K562 (cell line): ENCODE measurements around the gene VEGFA. TPM values are rescaled to one million over a fixed set of nuclear protein-coding genes. Genes with fewer than 3 reads are reported as not detected.

Experiments
- CHD7 ChIP-seq: fragments of 200-600 bp; sonication (generic); IDR thresholded peaks from one replicate; pipeline ENCODE4 v1.6.1; 2012; ENCODE audit warnings: mild to moderate bottlenecking, low read depth, low read length, inconsistent platforms
- ERF ChIP-seq: fragments of 450-650 bp; formaldehyde crosslinking; IDR thresholded peaks from 2 replicates; pipeline ENCODE4 v1.4.0; 2020; ENCODE audit warnings: mild to moderate bottlenecking, mixed read lengths
- ETV6 ChIP-seq, 3 experiments: fragments of 150-350 bp in 1 of 3; sonication (generic) in 1 of 3; formaldehyde crosslinking in 1 of 3; IDR thresholded peaks; 2 replicates each; pipeline versions ENCODE4 v1.6.1 to v1.8.0; 2014 to 2022; ENCODE audit warnings: borderline replicate concordance in 2 of 3, low read depth in 2 of 3, antibody characterized with exemption in 1 of 3, low read length in 1 of 3, mild to moderate bottlenecking in 1 of 3, missing genetic modification reagents in 1 of 3
- FOXO4 ChIP-seq: fragments of 450-650 bp; formaldehyde crosslinking; IDR thresholded peaks from 2 replicates; pipeline ENCODE4 v1.4.0; 2020; ENCODE audit warnings: mild to moderate bottlenecking, moderate library complexity
- IFI16 ChIP-seq: fragments of 250-450 bp; sonication (Bioruptor Pico); IDR thresholded peaks from 2 replicates; pipeline ENCODE4 v2.1.2; 2022; ENCODE audit warnings: mild to moderate bottlenecking, inconsistent platforms
- ILF3 ChIP-seq: fragments of 450-650 bp; IDR thresholded peaks from 2 replicates; pipeline ENCODE4 v1.6.1; 2018; ENCODE audit warnings: antibody characterized with exemption, mild to moderate bottlenecking, moderate library complexity, borderline replicate concordance
- ILK ChIP-seq: fragments of 450-650 bp; IDR thresholded peaks from 2 replicates; pipeline ENCODE4 v1.6.1; 2016; ENCODE audit warnings: missing genetic modification characterization, low read depth, mild to moderate bottlenecking, missing compliant biosample characterization, moderate library complexity, borderline replicate concordance
- NFE2 ChIP-seq: IDR thresholded peaks from 2 replicates; pipeline ENCODE4 v1.6.1; 2014; ENCODE audit warnings: antibody characterized with exemption, low read depth
- PHF21A ChIP-seq: fragments of 450-650 bp; IDR thresholded peaks from 2 replicates; pipeline ENCODE4 v1.6.1; 2017; ENCODE audit warnings: low read depth, borderline replicate concordance
- RCOR1 ChIP-seq, 2 experiments: IDR thresholded peaks; 2 replicates each; pipeline ENCODE4 v1.6.1; 2012; ENCODE audit warnings: low read depth in 2 of 2, low read length in 2 of 2, borderline replicate concordance in 1 of 2, improper control_type of control experiment in 1 of 2
- SMARCB1 ChIP-seq: IDR thresholded peaks from 2 replicates; pipeline ENCODE4 v1.6.1; 2011; ENCODE audit warnings: improper control_type of control experiment, low read depth; ENCODE audit not compliant: insufficient read length
- SRSF9 ChIP-seq: fragments of 200-400 bp; formaldehyde crosslinking; IDR thresholded peaks from 2 replicates; pipeline ENCODE4 v1.6.1; 2017; ENCODE audit warnings: low read depth, low read length, borderline replicate concordance
- ZNF263 ChIP-seq: sonication (generic); formaldehyde crosslinking; IDR thresholded peaks from 2 replicates; pipeline ENCODE4 v1.8.0; 2022; ENCODE audit warnings: mild to moderate bottlenecking, missing genetic modification reagents, borderline replicate concordance
- polyA plus RNA-seq, 8 experiments: library from polyadenylated mRNA; depleted of rRNA in 4 of 8; stranded (reverse) in 5 of 8; unstranded in 3 of 8; fragments of >200 nt; fragmentation: Nextera tagmentation in 2 of 8; fragmentation: Illumina TruSeq in 1 of 8; extraction: Ambion mirVana in 2 of 8; extraction: Trizol in 1 of 8; gene quantifications; 2 replicates each; pipeline versions ENCODE4 v1.2.1 to v1.2.3, GENCODE V29; 2011 to 2014; ENCODE audit warnings: inconsistent platforms in 1 of 8, missing spikeins in 1 of 8
- total RNA-seq, 7 experiments: library from RNA; depleted of rRNA in 6 of 7; stranded (reverse); fragments of >200 nt in 6 of 7; fragmentation: Illumina TruSeq in 2 of 7; extraction: Trizol in 2 of 7; gene quantifications; 2 replicates each; pipeline versions ENCODE4 v1.2.1 to v1.2.3, GENCODE V29; 2011 to 2021; ENCODE audit warnings: low replicate concordance in 1 of 7

The VEGFA gene
- total and polyA plus RNA-seq, 9 of the 15 experiments (the other 6 are each of a cell fraction or from before 2014, with no cell fraction given): 14.0 to 271 (median 124) TPM

DNA sequence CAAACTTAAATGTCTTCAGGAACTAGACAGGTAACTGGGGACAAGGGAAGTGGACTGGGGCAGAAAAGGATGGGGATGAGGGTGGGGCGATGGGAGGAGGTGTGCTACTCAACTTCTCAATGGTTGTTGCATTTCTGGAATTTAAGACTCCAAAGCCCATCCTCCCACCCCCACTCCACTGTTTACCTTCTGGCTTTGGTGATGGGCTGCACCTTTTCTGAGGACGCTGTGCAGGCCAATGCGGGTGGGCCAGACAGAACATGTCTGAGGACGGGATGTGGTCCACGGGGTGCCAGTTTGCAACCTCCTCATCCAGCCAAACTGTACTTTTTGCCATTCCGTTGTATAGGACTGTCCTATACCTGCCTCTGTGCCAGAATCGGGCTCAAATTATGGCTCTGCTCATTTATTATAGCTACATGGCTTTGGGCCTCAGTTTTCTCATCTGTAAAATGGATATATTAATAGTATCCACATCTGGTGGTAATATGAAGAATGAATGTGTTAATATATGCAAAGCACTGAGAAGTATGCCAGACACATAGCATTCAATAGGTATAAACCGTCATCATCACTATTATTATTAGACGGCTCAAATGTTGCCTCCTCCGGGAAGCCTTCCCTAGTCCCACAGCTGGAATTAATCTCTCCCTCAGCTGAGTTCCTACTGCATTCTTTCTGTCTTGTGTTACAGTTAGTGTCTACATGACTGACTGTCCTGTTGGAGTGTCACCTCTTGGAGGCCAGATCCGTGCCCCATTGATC, 31.0 kb upstream of the VEGFA start (continued):
- no peak for TF ChIP-seq CHD7
- TF ChIP-seq ETV6 (IDR thresholded peaks at IDR 0.05; ENCODE audit: borderline replicate concordance in 1 of 2, low read depth in 2 of 2, low read length in 1 of 2): no peak
- TF ChIP-seq ETV6 (CRISPR knock-in tag; IDR thresholded peaks at IDR 0.05; ENCODE audit: borderline replicate concordance): no peak
- TF ChIP-seq RCOR1 (IDR thresholded peaks at IDR 0.05; ENCODE audit: borderline replicate concordance in 1 of 2, low read depth in 2 of 2, low read length in 2 of 2): peak in 1 of 2 experiments; percentile 84; a peak in 2 of 4 replicates
- no peak for TF ChIP-seq PHF21A
- no peak for TF ChIP-seq ILF3
- no peak for TF ChIP-seq IFI16
- no peak for TF ChIP-seq NFE2
- no peak for TF ChIP-seq FOXO4 (CRISPR knock-in tag)
- TF ChIP-seq SMARCB1: no peak
- no peak for TF ChIP-seq SRSF9
- TF ChIP-seq ILK (tag): no peak
- peak; percentile 41; the same call in 1 of the 2 replicates for TF ChIP-seq ZNF263 (CRISPR knock-in tag)
- no peak for TF ChIP-seq ERF (CRISPR knock-in tag)
